SK-N-SH (cell line): Measurements from ENCODE around the gene CCDC74A. TPM values are rescaled to one million over a fixed set of nuclear protein-coding genes. Genes with fewer than 3 reads are reported as not detected.

Experiments used
- CTCF ChIA-PET: fragments of 300-600, 350-600 bp; formaldehyde crosslinking; extraction: SDS; loops from one replicate; lab custom pipeline; 2021; lab: Yijun Ruan, JAX
- POLR2A ChIA-PET: fragments of 350-600 bp; sonication (Branson Sonifier 250); formaldehyde crosslinking; extraction: SDS; loops from one replicate; lab custom pipeline; 2020; ENCODE audit warnings: antibody characterized with exemption, inconsistent platforms; lab: Yijun Ruan, JAX
- DNase-seq: peaks from one replicate; pipeline ENCODE4 v3.0.0; 2012
- H2AFZ ChIP-seq: fragments of 200-600 bp; sonication (generic); 2 replicates; pipeline ENCODE4 v1.8.1; 2016; ENCODE audit warnings: antibody characterized with exemption, mild to moderate bottlenecking, low read depth
- H3F3A ChIP-seq: fragments of 200-600 bp; sonication (generic); replicated peaks from 2 replicates; pipeline ENCODE3; 2016; ENCODE audit warnings: antibody characterized with exemption, mild to moderate bottlenecking; ENCODE audit not compliant: insufficient read depth
- H3K27ac ChIP-seq, 2 experiments: fragments of 200-500 bp in 1 of 2; fragments of 200-600 bp in 1 of 2; sonication (Bioruptor generic) in 1 of 2; sonication (generic), shearing (Covaris generic) in 1 of 2; 2 replicates each; pipeline versions ENCODE4 v1.5.1 to v1.6.1; 2014 to 2016; ENCODE audit warnings: low read depth in 2 of 2, inconsistent platforms in 1 of 2, low read length in 1 of 2, mild to moderate bottlenecking in 1 of 2, mixed read lengths in 1 of 2
- H3K27me3 ChIP-seq: fragments of 200-600 bp; sonication (generic), shearing (Covaris generic); 2 replicates; pipeline ENCODE4 v1.6.1; 2016; ENCODE audit warnings: mixed run types; ENCODE audit not compliant: insufficient read depth
- H3K36me3 ChIP-seq, 2 experiments: fragments of 200-500 bp in 1 of 2; fragments of 200-600 bp in 1 of 2; sonication (Bioruptor generic) in 1 of 2; sonication (generic) in 1 of 2; replicated peaks in 1 of 2; 2 replicates each; pipeline versions ENCODE3 to v1.5.1; 2014 to 2016; ENCODE audit warnings: low read length in 1 of 2, mild to moderate bottlenecking in 1 of 2; ENCODE audit not compliant: insufficient read depth in 2 of 2, control insufficient read depth in 1 of 2
- H3K4me1 ChIP-seq, 2 experiments: fragments of 200-500 bp in 1 of 2; fragments of 200-600 bp in 1 of 2; sonication (Bioruptor generic) in 1 of 2; sonication (generic), shearing (Covaris generic) in 1 of 2; 2 replicates each; pipeline versions ENCODE4 v1.5.1 to v1.6.1; 2014 to 2016; ENCODE audit warnings: low read depth in 1 of 2, low read length in 1 of 2, mixed run types in 1 of 2; ENCODE audit not compliant: insufficient read depth in 2 of 2, control insufficient read depth in 1 of 2
- H3K4me2 ChIP-seq: fragments of 200-600 bp; sonication (generic), shearing (Covaris generic); 2 replicates; pipeline ENCODE4 v1.6.1; 2017; ENCODE audit warnings: mixed run types
- H3K4me3 ChIP-seq, 2 experiments: fragments of 200-500 bp in 1 of 2; fragments of 200-600 bp in 1 of 2; sonication (Bioruptor generic) in 1 of 2; sonication (generic), shearing (Covaris generic) in 1 of 2; 2 replicates each; pipeline versions ENCODE4 v1.5.1 to v1.8.1; 2014 to 2016; ENCODE audit warnings: low read depth in 2 of 2, inconsistent platforms in 1 of 2, low read length in 1 of 2, mild to moderate bottlenecking in 1 of 2, mixed read lengths in 1 of 2, moderate library complexity in 1 of 2
- H3K79me2 ChIP-seq: fragments of 200-600 bp; sonication (generic); 2 replicates; pipeline ENCODE4 v1.8.1; 2017; ENCODE audit warnings: mild to moderate bottlenecking; ENCODE audit not compliant: insufficient read depth
- H3K9ac ChIP-seq: fragments of 200-600 bp; sonication (generic); 2 replicates; pipeline ENCODE4 v1.6.1; 2017; ENCODE audit warnings: mixed run types
- H3K9me2 ChIP-seq: fragments of 200-600 bp; sonication (generic); 2 replicates; pipeline ENCODE4 v1.6.1; 2017; ENCODE audit warnings: mixed run types
- H3K9me3 ChIP-seq: fragments of 200-600 bp; sonication (generic); 2 replicates; pipeline ENCODE4 v1.6.1; 2017; ENCODE audit warnings: mixed run types, mild to moderate bottlenecking, moderate library complexity
- H4K20me1 ChIP-seq: fragments of 200-600 bp; sonication (generic); 2 replicates; pipeline ENCODE4 v1.6.1; 2017; ENCODE audit warnings: mild to moderate bottlenecking, mixed run types; ENCODE audit not compliant: insufficient read depth
- CTCF ChIP-seq: fragments of 200-600 bp; sonication (generic); IDR thresholded peaks from 2 replicates; pipeline ENCODE4 v1.6.1; 2017; ENCODE audit warnings: antibody characterized with exemption, mild to moderate bottlenecking, moderate library complexity
- FOSL2 ChIP-seq: IDR thresholded peaks from 2 replicates; pipeline ENCODE4 v1.4.0; 2012; ENCODE audit warnings: low read depth, mild to moderate bottlenecking, moderate library complexity, borderline replicate concordance
- IRF3 ChIP-seq: fragments of 150-350 bp; IDR thresholded peaks from 2 replicates; pipeline ENCODE4 v1.6.1; 2016; ENCODE audit warnings: mild to moderate bottlenecking, low read depth, low read length
- JUND ChIP-seq: IDR thresholded peaks from 2 replicates; pipeline ENCODE4 v1.4.0; 2012
- MEF2A ChIP-seq: IDR thresholded peaks from 2 replicates; pipeline ENCODE4 v1.4.0; 2012; ENCODE audit warnings: low read depth, borderline replicate concordance
- MXI1 ChIP-seq: IDR thresholded peaks from 2 replicates; pipeline ENCODE4 v1.6.1; 2012; ENCODE audit warnings: mild to moderate bottlenecking, low read depth, low read length, improper control_type of control experiment
- NFIC ChIP-seq: IDR thresholded peaks from 2 replicates; pipeline ENCODE4 v1.4.0; 2012; ENCODE audit warnings: borderline replicate concordance
- NRF1 ChIP-seq: IDR thresholded peaks from 2 replicates; pipeline ENCODE4 v1.6.1; 2012; ENCODE audit warnings: low read depth, mild to moderate bottlenecking, low read length
- RCOR1 ChIP-seq: fragments of 150-350 bp; IDR thresholded peaks from 2 replicates; pipeline ENCODE4 v1.6.1; 2017; ENCODE audit warnings: antibody characterized with exemption, low read length
- RFX5 ChIP-seq: IDR thresholded peaks from 2 replicates; pipeline ENCODE4 v1.6.1; 2012; ENCODE audit warnings: mild to moderate bottlenecking, improper control_type of control experiment, low read length
- RXRA ChIP-seq: IDR thresholded peaks from 2 replicates; pipeline ENCODE4 v1.4.0; 2012; ENCODE audit warnings: low read depth, mild to moderate bottlenecking, borderline replicate concordance
- SIN3A ChIP-seq: IDR thresholded peaks from 2 replicates; pipeline ENCODE4 v1.6.1; 2012; ENCODE audit warnings: low read depth, mild to moderate bottlenecking, low read length, moderate library complexity, borderline replicate concordance
- SMC3 ChIP-seq: IDR thresholded peaks from 2 replicates; pipeline ENCODE4 v1.6.1; 2012; ENCODE audit warnings: low read depth, low read length, improper control_type of control experiment
- TCF12 ChIP-seq: IDR thresholded peaks from 2 replicates; pipeline ENCODE4 v1.4.0; 2012
- TEAD4 ChIP-seq: IDR thresholded peaks from 2 replicates; pipeline ENCODE4 v1.4.0; 2012; ENCODE audit warnings: mild to moderate bottlenecking, borderline replicate concordance; ENCODE audit not compliant: insufficient read depth
- ZBTB33 ChIP-seq: IDR thresholded peaks from 2 replicates; pipeline ENCODE4 v1.4.0; 2012; ENCODE audit warnings: low read depth, borderline replicate concordance
- WGBS: methylation state at CpG from one replicate; pipeline ENCODE4 v1.1.6; 2017; ENCODE audit warnings: low lambda C conversion rate; 5-methylcytosine and 5-hydroxymethylcytosine counted together
- polyA plus RNA-seq, 3 experiments: library from polyadenylated mRNA; depleted of rRNA; stranded (reverse); fragments of >200 nt; gene quantifications; 2 replicates each; pipeline ENCODE4 v1.2.3, GENCODE V29; 2012

The CCDC74A gene
- polyA plus RNA-seq, 1 of the 3 experiments (the other 2 are of a cell fraction), result 21.3 TPM

- H3F3A ChIP-seq, result no peaks in the 10 kb centered on the region
- no peaks in the 10 kb centered on the region for H4K20me1 ChIP-seq
- DNase-seq, result no peak
- no peak overlapping the region for H3K4me2 ChIP-seq
- ChIA-PET POLR2A (no interaction called here), CTCF (no interaction called here)
- H3K79me2 ChIP-seq, result no peaks in the 10 kb centered on the region
- no peak overlapping the region for H3K4me3 ChIP-seq
- no peaks in the 10 kb centered on the region for H3K27me3 ChIP-seq
- TF ChIP-seq RFX5, result no peak
- no peak for TF ChIP-seq NFIC
- no peak for TF ChIP-seq NRF1
- no peak for TF ChIP-seq FOSL2
- no peak for TF ChIP-seq MXI1
- TF ChIP-seq MEF2A, result no peak
- no peak for TF ChIP-seq IRF3
- no peak for TF ChIP-seq RXRA
- TF ChIP-seq RCOR1, result no peak
- TF ChIP-seq SIN3A, result no peak
- TF ChIP-seq TCF12, result no peak
- TF ChIP-seq SMC3, result no peak
- TF ChIP-seq ZBTB33, result no peak
- no peak for TF ChIP-seq TEAD4
- no peak for TF ChIP-seq CTCF
- TF ChIP-seq JUND, result no peak
- H3K9me2 ChIP-seq, result no peaks in the 10 kb centered on the region
- 26% methylated on average over 5 of the region's 5 CpGs for WGBS
- H3K27ac ChIP-seq, result no peak overlapping the region
- no peak overlapping the region for H2AFZ ChIP-seq
- H3K36me3 ChIP-seq, result no peaks in the 10 kb centered on the region
- no peak overlapping the region for H3K9ac ChIP-seq
- H3K9me3 ChIP-seq, result no peaks in the 10 kb centered on the region
- no peaks in the 10 kb centered on the region for H3K4me1 ChIP-seq
Measured at GRCh38 chr2:131566371-131566770, 38.7 kb downstream of the CCDC74A start.
